HepG2 (cell line): Measurements from ENCODE around the gene ARMC10. TPM values are rescaled to one million over a fixed set of nuclear protein-coding genes. Genes with fewer than 3 reads are reported as not detected.

Experiments
- ATM ChIP-seq: fragments of 450-650 bp; IDR thresholded peaks from 2 replicates; pipeline ENCODE4 v1.7.1; 2017; ENCODE audit warnings: mild to moderate bottlenecking, borderline replicate concordance
- BORCS8-MEF2B ChIP-seq: sonication (generic); formaldehyde crosslinking; IDR thresholded peaks from 2 replicates; pipeline ENCODE4 v1.8.0; 2022; ENCODE audit warnings: mild to moderate bottlenecking, missing genetic modification reagents
- CBX2 ChIP-seq, 2 experiments: fragments of 200-600 bp in 1 of 2; sonication (generic); formaldehyde crosslinking in 1 of 2; IDR thresholded peaks; 2 replicates each; pipeline versions ENCODE4 v1.7.0 to v1.8.1; 2018 to 2022; ENCODE audit warnings: low read depth in 2 of 2, low read length in 1 of 2, mild to moderate bottlenecking in 1 of 2, missing genetic modification reagents in 1 of 2
- CHD2 ChIP-seq: IDR thresholded peaks from 2 replicates; pipeline ENCODE4 v1.6.1; 2011; ENCODE audit warnings: low read depth, low read length, improper control_type of control experiment
- ELF1 ChIP-seq: sonication (generic); formaldehyde crosslinking; IDR thresholded peaks from 2 replicates; pipeline ENCODE4 v1.4.0; 2020; ENCODE audit warnings: missing genetic modification reagents
- FOSL2 ChIP-seq: sonication (generic); formaldehyde crosslinking; IDR thresholded peaks from 2 replicates; pipeline ENCODE4 v1.4.0; 2020; ENCODE audit warnings: missing genetic modification reagents
- HINFP ChIP-seq: sonication (generic); formaldehyde crosslinking; IDR thresholded peaks from 2 replicates; pipeline ENCODE4 v1.4.0; 2020; ENCODE audit warnings: low read depth, mild to moderate bottlenecking, missing genetic modification reagents
- JDP2 ChIP-seq: sonication (generic); formaldehyde crosslinking; IDR thresholded peaks from 2 replicates; pipeline ENCODE4 v1.8.1; 2022; ENCODE audit warnings: missing genetic modification reagents, borderline replicate concordance
- LCORL ChIP-seq, 2 experiments: fragments of 450-650 bp in 1 of 2; sonication (generic) in 1 of 2; formaldehyde crosslinking in 1 of 2; IDR thresholded peaks; 2 replicates each; pipeline versions ENCODE4 v1.5.0 to v1.6.1; 2017 to 2020; ENCODE audit warnings: antibody characterized with exemption in 1 of 2, missing genetic modification reagents in 1 of 2
- MAFK ChIP-seq, 2 experiments: IDR thresholded peaks in 1 of 2; conservative IDR thresholded peaks in 1 of 2; 2 replicates each; pipeline ENCODE4 v1.6.1; 2011; ENCODE audit warnings: improper control_type of control experiment in 2 of 2, low read length in 2 of 2
- MXD4 ChIP-seq: IDR thresholded peaks from 2 replicates; pipeline ENCODE4 v1.6.1; 2016; ENCODE audit warnings: mild to moderate bottlenecking, missing biosample characterization, missing genetic modification reagents
- NFIC ChIP-seq: IDR thresholded peaks from 2 replicates; pipeline ENCODE4 v1.6.1; 2012; ENCODE audit warnings: mild to moderate bottlenecking, low read length, inconsistent platforms
- PATZ1 ChIP-seq: sonication (generic); formaldehyde crosslinking; IDR thresholded peaks from 2 replicates; pipeline ENCODE4 v1.4.0; 2020; ENCODE audit warnings: missing genetic modification reagents
- SALL1 ChIP-seq: sonication (generic); formaldehyde crosslinking; IDR thresholded peaks from 2 replicates; pipeline ENCODE4 v1.8.0; 2022; ENCODE audit warnings: mild to moderate bottlenecking, missing genetic modification reagents
- SRSF4 ChIP-seq: fragments of 200-400 bp; formaldehyde crosslinking; IDR thresholded peaks from one replicate; pipeline ENCODE4 v1.6.1; 2018; ENCODE audit warnings: mild to moderate bottlenecking, low read depth, low read length, moderate library complexity; ENCODE audit not compliant: poor library complexity, severe bottlenecking
- YEATS4 ChIP-seq: sonication (generic); formaldehyde crosslinking; IDR thresholded peaks from 2 replicates; pipeline ENCODE4 v1.4.0; 2020; ENCODE audit warnings: missing genetic modification reagents, borderline replicate concordance
- ZNF333 ChIP-seq: sonication (generic); formaldehyde crosslinking; IDR thresholded peaks from 2 replicates; pipeline ENCODE4 v1.4.0; 2020; ENCODE audit warnings: mild to moderate bottlenecking, missing genetic modification reagents, borderline replicate concordance
- ZNF468 ChIP-seq: sonication (generic); formaldehyde crosslinking; IDR thresholded peaks from 2 replicates; pipeline ENCODE4 v1.8.0; 2022; ENCODE audit warnings: mild to moderate bottlenecking, moderate library complexity, missing genetic modification reagents
- ZNF501 ChIP-seq: sonication (generic); formaldehyde crosslinking; IDR thresholded peaks from 2 replicates; pipeline ENCODE4 v1.5.1; 2020; ENCODE audit warnings: mild to moderate bottlenecking, moderate library complexity, missing genetic modification reagents
- ZNF552 ChIP-seq: sonication (generic); formaldehyde crosslinking; IDR thresholded peaks from 2 replicates; pipeline ENCODE4 v1.9.0; 2022; ENCODE audit warnings: missing genetic modification reagents, mild to moderate bottlenecking, borderline replicate concordance
- ZNF556 ChIP-seq: sonication (generic); formaldehyde crosslinking; IDR thresholded peaks from 2 replicates; pipeline ENCODE4 v1.4.0; 2020; ENCODE audit warnings: mild to moderate bottlenecking, missing genetic modification reagents, borderline replicate concordance
- ZNF746 ChIP-seq: sonication (generic); formaldehyde crosslinking; IDR thresholded peaks from 2 replicates; pipeline ENCODE4 v1.8.0; 2022; ENCODE audit warnings: mild to moderate bottlenecking, missing genetic modification reagents
- ZNF777 ChIP-seq: sonication (generic); formaldehyde crosslinking; IDR thresholded peaks from 2 replicates; pipeline ENCODE4 v1.4.0; 2020; ENCODE audit warnings: missing genetic modification reagents
- polyA plus RNA-seq, 8 experiments: library from polyadenylated mRNA; depleted of rRNA in 3 of 8; stranded (reverse) in 7 of 8; unstranded in 1 of 8; fragments of >200 nt; fragmentation: Illumina TruSeq in 4 of 8; extraction: Trizol in 4 of 8; gene quantifications; 2 replicates each; pipeline versions ENCODE4 v1.2.1 to v1.2.3, GENCODE V29; 2011 to 2016; ENCODE audit warnings: low read depth in 4 of 8, missing spikeins in 1 of 8, mixed read lengths in 1 of 8; ENCODE audit not compliant: insufficient read depth in 1 of 8
- total RNA-seq, 5 experiments: library from RNA; depleted of rRNA; stranded (reverse); fragments of >200 nt; fragmentation: Illumina TruSeq; extraction: Trizol; gene quantifications; 2 replicates each; pipeline ENCODE4 v1.2.3, GENCODE V29; 2016; ENCODE audit warnings: low read depth in 1 of 5
- TF ChIP-seq, protein P1 (sequence below): sonication (generic); formaldehyde crosslinking; IDR thresholded peaks from 2 replicates; pipeline ENCODE4 v1.4.0; 2020; ENCODE audit warnings: mild to moderate bottlenecking, missing genetic modification reagents

ARMC10 gene
- total and polyA plus RNA-seq, 2 of the 13 experiments (the other 11 are each of a cell fraction or from before 2014, with no cell fraction given) = 11.3 to 23.7 TPM

- TF ChIP-seq BORCS8-MEF2B (peak; percentile 91), YEATS4 (CRISPR knock-in tag) (peak; percentile 72), CBX2 (IDR thresholded peaks at IDR 0.05; ENCODE audit: low read depth, low read length) (no peak), CBX2 (CRISPR knock-in tag; IDR thresholded peaks at IDR 0.05; ENCODE audit: low read depth) (no peak), ZNF556 (peak; percentile 42; the same call in 1 of the 2 replicates), MAFK (conservative IDR thresholded peaks at IDR 0.05 in 1 of 2, IDR thresholded peaks at IDR 0.05 in 1 of 2; ENCODE audit: low read length in 2 of 2) (no peak), ELF1 (CRISPR knock-in tag) (peak; percentile 51), MXD4 (CRISPR knock-in tag) (peak; percentile 65; the same call in 1 of the 2 replicates), JDP2 (CRISPR knock-in tag) (no peak), ZNF333 (CRISPR knock-in tag) (no peak), NFIC (no peak), ZNF501 (peak; percentile 73), SALL1 (peak; percentile 79), SRSF4 (no peak), PATZ1 (CRISPR knock-in tag) (peak; percentile 70), ZNF552 (CRISPR knock-in tag) (no peak), ATM (no peak), HINFP (CRISPR knock-in tag) (no peak), FOSL2 (CRISPR knock-in tag) (no peak), ZNF777 (peak; percentile 91), CHD2 (peak; percentile 14; the same call in 1 of the 2 replicates), ZNF746 (no peak), LCORL (IDR thresholded peaks at IDR 0.05) (no peak), LCORL (CRISPR knock-in tag; IDR thresholded peaks at IDR 0.05) (peak; percentile 85), ZNF468 (CRISPR knock-in tag) (no peak)
- TF ChIP-seq, protein P1, sequence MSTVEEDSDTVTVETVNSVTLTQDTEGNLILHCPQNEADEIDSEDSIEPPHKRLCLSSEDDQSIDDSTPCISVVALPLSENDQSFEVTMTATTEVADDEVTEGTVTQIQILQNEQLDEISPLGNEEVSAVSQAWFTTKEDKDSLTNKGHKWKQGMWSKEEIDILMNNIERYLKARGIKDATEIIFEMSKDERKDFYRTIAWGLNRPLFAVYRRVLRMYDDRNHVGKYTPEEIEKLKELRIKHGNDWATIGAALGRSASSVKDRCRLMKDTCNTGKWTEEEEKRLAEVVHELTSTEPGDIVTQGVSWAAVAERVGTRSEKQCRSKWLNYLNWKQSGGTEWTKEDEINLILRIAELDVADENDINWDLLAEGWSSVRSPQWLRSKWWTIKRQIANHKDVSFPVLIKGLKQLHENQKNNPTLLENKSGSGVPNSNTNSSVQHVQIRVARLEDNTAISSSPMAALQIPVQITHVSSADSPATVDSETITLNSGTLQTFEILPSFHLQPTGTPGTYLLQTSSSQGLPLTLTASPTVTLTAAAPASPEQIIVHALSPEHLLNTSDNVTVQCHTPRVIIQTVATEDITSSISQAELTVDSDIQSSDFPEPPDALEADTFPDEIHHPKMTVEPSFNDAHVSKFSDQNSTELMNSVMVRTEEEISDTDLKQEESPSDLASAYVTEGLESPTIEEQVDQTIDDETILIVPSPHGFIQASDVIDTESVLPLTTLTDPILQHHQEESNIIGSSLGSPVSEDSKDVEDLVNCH (CRISPR knock-in tag) = no peak
These were observed at the start of gene ARMC10, which contains the start of gene FBXL13 (continued) for GRCh38 chr7:103074519-103075336.
